GM12878 (cell line): ENCODE results near the gene SIRT2. TPM values are rescaled to one million over a fixed set of nuclear protein-coding genes. Genes with fewer than 3 reads are reported as not detected.

ENCODE experiments used
- ATAC-seq: fragments of 200-7000 bp; cut with Tn5 transposase; 3 replicates; pipeline ENCODE4 v1.9.1; 2020; ENCODE audit warnings: mild to moderate bottlenecking, moderate library complexity
- BruUV-seq: library from RNA; stranded (reverse); fragments of 400-500 nt; replicated peaks from 2 replicates; lab custom pipeline; 2021; lab: Mats Ljungman, UMichigan
- CTCF ChIA-PET: fragments of 300-600 bp; sonication (Branson Sonifier 250); formaldehyde crosslinking; extraction: SDS; loops from one replicate; lab custom pipeline; 2021; ENCODE audit warnings: inconsistent platforms; lab: Yijun Ruan, JAX
- POLR2A ChIA-PET: fragments of 350-600 bp; formaldehyde crosslinking; extraction: SDS; loops from one replicate; lab custom pipeline; 2021; ENCODE audit warnings: inconsistent platforms; lab: Charles Lee
- RAD21 ChIA-PET: fragments of 300-600 bp; sonication (Branson Sonifier 250); formaldehyde crosslinking; loops from one replicate; lab custom pipeline; 2023; ENCODE audit warnings: antibody characterized with exemption; ENCODE audit not compliant: unreplicated experiment; lab: Charles Lee
- SMC1A ChIA-PET: fragments of 300-600 bp; sonication (Branson Sonifier 250); formaldehyde crosslinking; loops from one replicate; lab custom pipeline; 2023; ENCODE audit not compliant: unreplicated experiment, uncharacterized antibody; lab: Charles Lee
- DNase-seq: peaks from one replicate; pipeline ENCODE4 v3.0.0-alpha.2; 2011; ENCODE audit warnings: low read depth, low spot score
- FAIRE-seq: peaks from 3 replicates; lab custom pipeline; 2011; peaks lifted over from hg19 to GRCh38; lab: Jason Lieb, UNC
- H2AFZ ChIP-seq: 2 replicates; pipeline ENCODE4 v1.6.0; 2011; ENCODE audit warnings: low read depth, low read length, control low read depth; ENCODE audit not compliant: control insufficient read depth
- H3K27ac ChIP-seq: 2 replicates; pipeline ENCODE4 v1.5.1; 2011; ENCODE audit warnings: control low read depth; ENCODE audit not compliant: control insufficient read depth, insufficient read depth
- H3K27me3 ChIP-seq, 2 experiments: replicated peaks in 1 of 2; 2 replicates each; pipeline versions ENCODE4 v1.6.0 to v1.6.1; 2011; ENCODE audit warnings: low read length in 1 of 2; ENCODE audit not compliant: control insufficient read depth in 2 of 2, insufficient read depth in 2 of 2
- H3K36me3 ChIP-seq, 2 experiments: 2 replicates each; pipeline ENCODE4 v1.5.1; 2011; ENCODE audit warnings: low read length in 1 of 2; ENCODE audit not compliant: control insufficient read depth in 2 of 2, insufficient read depth in 2 of 2
- H3K4me1 ChIP-seq: 2 replicates; pipeline ENCODE4 v1.6.1; 2011; ENCODE audit warnings: mild to moderate bottlenecking, low read length, moderate library complexity, mixed read lengths; ENCODE audit not compliant: control insufficient read depth, insufficient read depth
- H3K4me2 ChIP-seq: 2 replicates; pipeline ENCODE4 v1.6.0; 2011; ENCODE audit warnings: control low read depth; ENCODE audit not compliant: control insufficient read depth, insufficient read depth
- H3K4me3 ChIP-seq: fragments of 200-600 bp; sonication (generic); 2 replicates; pipeline ENCODE4 v1.5.1; 2016
- H3K79me2 ChIP-seq: 2 replicates; pipeline ENCODE4 v1.6.0; 2011; ENCODE audit warnings: low read length; ENCODE audit not compliant: control insufficient read depth, insufficient read depth
- H3K9ac ChIP-seq: 2 replicates; pipeline ENCODE4 v1.8.0; 2011; ENCODE audit warnings: low read length, control low read depth, mixed read lengths; ENCODE audit not compliant: control insufficient read depth, insufficient read depth
- H3K9me3 ChIP-seq: replicated peaks from 3 replicates; pipeline ENCODE4 v1.5.1; 2011; ENCODE audit warnings: mild to moderate bottlenecking, low read length; ENCODE audit not compliant: control insufficient read depth, insufficient read depth
- H4K20me1 ChIP-seq: 2 replicates; pipeline ENCODE4 v1.6.0; 2011; ENCODE audit not compliant: control insufficient read depth, insufficient read depth
- BMI1 ChIP-seq: fragments of 450-650 bp; IDR thresholded peaks from 2 replicates; pipeline ENCODE4 v1.6.1; 2016; ENCODE audit warnings: mild to moderate bottlenecking, moderate library complexity, borderline replicate concordance
- BRCA1 ChIP-seq: IDR thresholded peaks from 2 replicates; pipeline ENCODE4 v1.6.1; 2011; ENCODE audit warnings: low read depth, low read length, improper control_type of control experiment
- CUX1 ChIP-seq: IDR thresholded peaks from 2 replicates; pipeline ENCODE4 v1.6.1; 2012; ENCODE audit warnings: improper control_type of control experiment, low read depth, low read length; ENCODE audit not compliant: insufficient replicate concordance
- NKRF ChIP-seq: fragments of 450-650 bp; conservative IDR thresholded peaks from 2 replicates; pipeline ENCODE4 v1.6.1; 2017; ENCODE audit warnings: mild to moderate bottlenecking, moderate library complexity
- NRF1 ChIP-seq: conservative IDR thresholded peaks from 2 replicates; pipeline ENCODE4 v1.6.1; 2011; ENCODE audit warnings: mild to moderate bottlenecking, low read depth, low read length, improper control_type of control experiment
- PAX8 ChIP-seq: fragments of 450-650 bp; IDR thresholded peaks from 2 replicates; pipeline ENCODE4 v1.6.1; 2017; ENCODE audit warnings: mild to moderate bottlenecking, moderate library complexity
- POLR2A ChIP-seq: IDR thresholded peaks from 2 replicates; pipeline ENCODE4 v1.6.1; 2011; ENCODE audit warnings: low read depth, mild to moderate bottlenecking, low read length
- POLR2AphosphoS2 ChIP-seq: IDR thresholded peaks from 2 replicates; pipeline ENCODE4 v1.6.1; 2011; ENCODE audit warnings: low read depth, mild to moderate bottlenecking, low read length, improper control_type of control experiment, moderate library complexity
- POLR2AphosphoS5 ChIP-seq: IDR thresholded peaks from 2 replicates; pipeline ENCODE4 v1.6.1; 2011; ENCODE audit warnings: mild to moderate bottlenecking, low read length, inconsistent platforms
- SMAD5 ChIP-seq: IDR thresholded peaks from 2 replicates; pipeline ENCODE4 v1.6.1; 2016; ENCODE audit warnings: antibody characterized with exemption, low read depth
- ZBTB33 ChIP-seq: fragments of 450-650 bp; IDR thresholded peaks from 2 replicates; pipeline ENCODE4 v1.6.1; 2017; ENCODE audit warnings: mild to moderate bottlenecking
- WGBS: methylation state at CpG from one replicate; pipeline ENCODE4 v1.1.6; 2016; ENCODE audit warnings: low lambda C conversion rate; ENCODE audit not compliant: insufficient replicate concordance, insufficient coverage; ENCODE audit errors: missing lambda C conversion rate; 5-methylcytosine and 5-hydroxymethylcytosine counted together
- in situ Hi-C: fragments of 300-500 bp; cut with MboI; formaldehyde crosslinking; loops from 9 replicates; pipeline ENCODE4 v1.14.3; 2018; ENCODE audit warnings: mixed read lengths
- intact Hi-C: fragments of 100-400 bp; cut with micrococcal nuclease; formaldehyde crosslinking; loops from one replicate; pipeline ENCODE4 v1.14.2; 2022; ENCODE audit not compliant: unreplicated experiment
- polyA plus RNA-seq, 11 experiments: library from polyadenylated mRNA; depleted of rRNA in 4 of 11; unstranded in 6 of 11; stranded (reverse) in 5 of 11; fragments of >200 nt; fragmentation: Nextera tagmentation in 4 of 11; fragmentation: Illumina TruSeq in 1 of 11; extraction: Ambion mirVana in 4 of 11; extraction: Trizol in 1 of 11; gene quantifications; 1 replicate in 1 of 11; 2 replicates in 10 of 11; pipeline versions ENCODE4 v1.2.1 to v1.2.3, GENCODE V29; 2011 to 2016; ENCODE audit warnings: inconsistent platforms in 2 of 11, missing spikeins in 2 of 11, low read depth in 1 of 11
- total RNA-seq, 4 experiments: library from RNA; depleted of rRNA in 3 of 4; stranded (reverse); fragments of >200 nt in 3 of 4; fragmentation: Illumina TruSeq in 1 of 4; extraction: Trizol in 1 of 4; gene quantifications; 2 replicates each; pipeline versions ENCODE4 v1.2.1 to v1.2.3, GENCODE V29; 2013 to 2021

Gene SIRT2
- total and polyA plus RNA-seq, 10 of the 15 experiments (the other 5 are each of a cell fraction or from before 2014, with no cell fraction given) = 1.4 to 38.7 (median 24.1) TPM

GRCh38 chr19:38841787-38842438 lies 57.5 kb downstream of the SIRT2 start (continued):
- TF ChIP-seq BMI1 = no peak
- no peak for TF ChIP-seq PAX8
- no peak for TF ChIP-seq NKRF
- TF ChIP-seq ZBTB33 = peak; percentile 58; the same call in 1 of the 2 replicates
- TF ChIP-seq, all 136 proteins: peak for 6

- no peak for DNase-seq
- Histone ChIP-seq H3K9ac (no peak overlapping the region), H3K4me3 (no peak overlapping the region), H3K36me3 (peaks cover 60 to 77% of the 10 kb centered on the region in 2 experiments), H3K4me1 (peaks cover 23% of the 10 kb centered on the region), H2AFZ (no peak overlapping the region), H3K9me3 (no peaks in the 10 kb centered on the region), H3K79me2 (peaks cover 32% of the 10 kb centered on the region), H4K20me1 (peaks cover 9% of the 10 kb centered on the region), H3K27me3 (no peaks in the 10 kb centered on the region), H3K4me2 (no peak overlapping the region), H3K27ac (no peak overlapping the region)
- no TSS peak for BruUV-seq
- no peak for FAIRE-seq
- WGBS = 90% methylated on average over 12 of the region's 12 CpGs
- intact Hi-C loops (no loop called here), in situ Hi-C loops (no loop called here)
- ChIA-PET RAD21 (no interaction called here), SMC1A (interaction anchor here (0.5 kb wide), 1 partner anchor 88 kb away, joined by 3 read pairs; no protein-coding TSS in a partner anchor), CTCF (interaction anchor here (0.6 to 1.6 kb wide), 3 partner anchors 28 to 87 kb away, joined by 3 to 6 read pairs (median 3); no protein-coding TSS in a partner anchor), POLR2A (interaction anchor here (0.6 to 0.7 kb wide), 2 partner anchors 8 to 396 kb away, joined by 3 read pairs; no protein-coding TSS in a partner anchor)
- ATAC-seq = no peak
- TF ChIP-seq POLR2AphosphoS5 = no peak
- no peak for TF ChIP-seq CUX1
- peak; percentile 34; the same call in 1 of the 2 replicates for TF ChIP-seq SMAD5
- TF ChIP-seq POLR2A = peak; percentile 54; the same call in 1 of the 2 replicates
- TF ChIP-seq BRCA1 = no peak
- TF ChIP-seq NRF1 = no peak
- 0 out of 2 replicates have a peak, but pooled peaks have one; percentile 37 for TF ChIP-seq POLR2AphosphoS2
These were observed 58.1 kb downstream of the SIRT2 start for GRCh38 chr19:38841180-38841766.
